OCI-LY7 (cell line): Measurements from ENCODE around the gene TRDN.
"Not testable (repeated sequence)": the region's sequence is repeated elsewhere in the genome, so short reads cannot be mapped to it uniquely, and the experiment has no call there.

Experiments used
- CTCF ChIP-seq: fragments of 200-600 bp; sonication (generic); conservative IDR thresholded peaks from 2 replicates; pipeline ENCODE4 v1.5.1; 2014; ENCODE audit warnings: mild to moderate bottlenecking, antibody characterized with exemption, low read length, moderate library complexity, mixed read lengths
- EZH2phosphoT487 ChIP-seq: fragments of 200-600 bp; sonication (generic); IDR thresholded peaks from 2 replicates; pipeline ENCODE4 v1.6.1; 2018; ENCODE audit warnings: low read depth, borderline replicate concordance, mild to moderate bottlenecking, mixed run types, antibody characterized with exemption, low read length, moderate library complexity, mixed read lengths

GRCh38 chr6:123587407-123587806 lies 49.3 kb downstream of the TRDN start:
- TF ChIP-seq CTCF, EZH2phosphoT487: not testable (repeated sequence)
